ENCODE results near the gene FLII.

GRCh38 chr17:18257982-18258355 lies 569 bp downstream of the FLII start:
- TF ChIP-seq EZH2phosphoT487 (IDR thresholded peaks at IDR 0.05; ENCODE audit: borderline replicate concordance, low read depth) (no peak), GABPA (IDR thresholded peaks at IDR 0.05; ENCODE audit: low read depth) (no peak), FOXJ3 (CRISPR knock-in tag; IDR thresholded peaks at IDR 0.05) (no peak), SIN3A (IDR thresholded peaks at IDR 0.05; ENCODE audit: borderline replicate concordance, low read depth, low read length) (no peak), CTCF (IDR thresholded peaks at IDR 0.05) (no peak), NRF1 (IDR thresholded peaks at IDR 0.05; ENCODE audit: low read depth, low read length) (no peak), EP300 (IDR thresholded peaks at IDR 0.05; ENCODE audit: borderline replicate concordance in 1 of 2, low read depth in 1 of 2, low read length in 1 of 2) (no peak)

All from SK-N-SH (cell line).